ENCODE measurements around the gene SH2D5.
A peak's percentile ranks its signal among the peaks of the same experiment; 100 is the strongest.
"Not testable (repeated sequence)": the region's sequence is repeated elsewhere in the genome, so short reads cannot be mapped to it uniquely, and the experiment has no call there.

The SH2D5 gene

DNA sequence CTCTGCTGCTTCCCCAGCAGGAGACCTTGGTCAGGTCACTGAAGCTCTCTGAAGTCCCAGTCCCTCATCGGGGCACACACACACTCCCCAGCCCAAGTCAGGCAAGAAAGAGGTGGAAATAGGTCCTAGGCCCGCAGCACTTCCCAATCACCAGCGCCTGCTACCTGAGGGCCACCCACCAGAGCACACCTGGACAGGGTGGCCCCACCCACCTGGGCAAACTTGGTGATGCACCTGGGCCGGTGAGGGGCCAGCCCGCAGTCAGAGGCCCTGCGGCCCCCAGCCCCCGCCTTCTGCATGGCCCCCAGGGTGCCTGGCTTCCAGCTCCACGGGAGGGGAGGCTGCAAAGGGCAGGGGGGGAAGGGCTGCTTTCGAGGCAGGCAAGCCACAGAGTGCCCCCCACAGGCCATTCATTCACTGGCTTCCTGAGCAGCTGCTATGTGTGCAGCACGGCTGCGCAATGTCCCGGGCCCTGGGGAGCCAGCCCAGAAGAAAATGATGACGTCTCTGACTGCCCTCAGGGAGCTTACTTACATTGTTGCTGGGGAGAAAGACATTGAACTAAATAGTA is 4.7 kb downstream of the SH2D5 start:
- no peak for DNase-seq

- DNase-seq = no peak
Measured at GRCh38 chr1:20726932-20727745, 5.4 kb downstream of the SH2D5 start.

DNA sequence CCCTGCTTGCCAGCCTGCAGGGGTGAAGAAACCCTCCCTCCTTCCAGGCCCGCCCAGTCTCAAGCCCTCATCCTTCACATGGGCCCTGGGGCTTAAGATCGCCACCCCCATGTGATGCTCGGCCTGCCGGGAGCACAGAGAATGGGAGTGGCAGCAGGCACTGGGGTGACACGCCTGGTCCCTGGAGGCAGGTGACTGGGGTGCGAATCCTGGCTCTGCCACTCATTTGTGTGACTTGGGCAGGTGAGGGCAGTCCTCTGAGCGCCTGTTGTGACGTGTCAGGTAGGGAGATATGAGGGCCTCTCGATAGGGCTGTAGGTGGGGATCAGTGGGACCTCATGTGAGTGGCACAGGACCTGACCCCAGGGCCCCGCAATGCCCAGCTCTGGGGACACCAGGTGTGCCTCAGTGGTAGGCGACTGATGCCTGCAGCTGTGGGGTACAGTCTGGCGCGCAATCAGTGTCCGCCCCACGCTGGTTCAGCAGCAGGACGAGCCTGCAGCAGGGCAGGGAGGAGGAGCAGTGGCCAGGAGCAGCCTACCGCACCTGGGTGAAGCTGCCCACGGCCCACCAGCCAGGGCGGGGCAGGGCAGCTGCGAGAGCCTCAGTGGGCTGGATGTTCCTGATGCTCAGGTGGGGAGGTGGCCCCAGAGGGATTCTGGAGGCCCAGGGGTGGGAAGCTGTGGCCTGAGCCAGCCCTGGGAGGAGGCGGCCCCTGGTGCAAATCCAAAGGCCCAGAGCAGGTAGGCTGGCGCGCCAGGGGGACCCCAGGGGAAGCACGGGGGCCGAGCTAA is 6.2 kb downstream of the SH2D5 start:
- DNase-seq = no peak

DNA sequence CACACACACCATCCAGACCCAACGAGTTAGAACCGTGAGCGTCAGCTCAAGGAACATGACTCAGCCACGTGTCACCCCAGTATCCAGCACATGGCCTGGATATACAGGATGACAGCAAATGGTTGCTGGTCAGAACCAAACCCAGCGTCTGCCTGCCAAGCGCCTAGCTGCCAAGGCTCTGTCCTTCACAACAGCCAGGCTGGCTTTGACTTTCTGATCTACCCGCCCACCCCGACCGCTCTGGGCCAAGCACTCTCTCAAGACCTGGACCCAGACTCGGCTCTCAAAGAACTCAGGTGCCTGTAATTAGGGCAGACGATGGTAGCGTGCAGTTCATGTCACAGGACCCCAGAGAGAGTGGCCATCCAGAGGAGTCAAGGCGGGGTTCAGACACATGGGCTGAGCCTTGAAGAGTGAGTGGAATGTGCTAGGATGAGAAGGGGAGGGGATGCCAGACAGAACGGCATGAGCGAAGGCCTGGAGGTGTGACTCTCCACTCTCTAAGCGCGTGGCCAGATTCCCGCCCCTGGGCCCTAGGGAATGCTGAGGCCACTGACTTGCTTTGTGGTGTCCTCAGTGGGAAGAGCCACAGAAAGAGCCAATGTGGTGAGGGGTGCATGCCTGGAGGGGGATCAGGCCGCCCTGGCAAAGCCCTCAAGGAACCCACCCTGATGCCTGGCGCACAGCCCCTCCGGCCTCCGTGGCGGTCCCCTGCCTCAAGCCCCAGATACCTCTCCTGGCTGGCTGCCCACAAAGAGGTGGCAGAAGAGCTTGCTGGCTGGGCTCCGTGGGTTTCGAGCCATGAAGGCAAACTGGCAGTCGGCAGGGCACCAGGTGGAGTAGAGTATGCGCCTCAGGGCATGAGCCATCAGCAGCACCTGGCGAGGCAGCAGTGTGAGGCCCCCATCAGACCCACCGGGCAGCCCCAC is 7.0 kb downstream of the SH2D5 start:
- DNase-seq = no peak

- DNase-seq = no peak
Measured at GRCh38 chr1:20724364-20725188, 7.9 kb downstream of the SH2D5 start.

DNA sequence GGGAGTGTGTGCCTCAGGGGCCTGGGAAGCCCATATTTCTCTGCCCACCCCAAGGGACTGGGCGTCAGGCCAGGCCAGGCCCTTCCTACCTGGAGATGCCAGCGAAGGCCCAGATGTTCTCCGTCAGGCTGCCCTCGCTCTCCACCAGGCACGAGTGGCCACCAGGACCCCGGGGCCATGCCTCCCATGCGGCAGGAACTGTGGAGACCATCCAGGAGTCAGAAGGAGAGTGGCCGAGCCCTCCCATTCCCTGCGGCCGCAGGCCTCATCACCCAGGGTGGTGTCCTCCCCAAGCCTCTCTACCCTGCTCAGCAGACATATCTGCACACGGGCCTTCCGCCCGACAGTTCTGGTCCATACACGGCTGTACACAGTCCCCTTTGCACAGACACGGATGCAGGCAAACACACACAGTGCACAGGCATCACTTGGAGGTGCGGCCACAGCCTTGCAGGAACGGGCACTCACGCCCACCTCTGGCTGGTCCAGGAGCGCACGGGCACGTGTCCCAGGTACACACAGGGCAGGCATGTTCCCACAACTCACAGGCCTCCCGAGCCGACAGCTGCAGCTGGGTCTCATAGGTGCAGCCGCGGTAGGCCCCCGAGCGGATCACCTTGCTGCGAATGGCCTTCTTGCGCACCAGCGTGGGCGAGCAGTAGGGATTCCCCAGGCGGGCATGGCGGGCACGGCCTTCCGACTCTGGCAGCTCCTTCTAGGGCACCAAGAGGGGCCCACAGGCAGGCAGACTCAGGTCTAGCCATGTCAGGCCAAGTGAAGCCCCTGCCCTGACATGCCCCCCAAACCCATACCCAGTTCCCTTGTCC is 8.8 kb downstream of the SH2D5 start:
- DNase-seq = no peak

DNA sequence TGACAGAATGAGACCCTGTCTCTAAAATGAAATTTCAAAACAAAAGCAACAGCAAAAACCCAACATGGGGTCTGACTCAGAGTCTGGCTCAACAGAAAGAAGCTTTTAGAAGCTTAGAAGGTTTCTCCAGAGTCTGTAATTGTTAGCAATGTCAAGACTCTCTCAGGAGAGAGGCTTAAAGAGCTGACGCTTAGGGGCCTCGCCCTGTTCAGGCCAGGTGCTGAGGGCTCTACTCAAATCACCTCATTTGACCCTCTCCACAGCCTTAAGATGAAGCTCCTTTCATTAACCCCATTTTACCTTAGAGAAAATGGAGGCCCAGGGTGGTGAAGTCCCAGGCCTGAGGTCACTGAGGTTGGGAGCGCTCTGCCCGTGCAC is 9.4 kb downstream of the SH2D5 start:
- DNase-seq = no peak

DNA sequence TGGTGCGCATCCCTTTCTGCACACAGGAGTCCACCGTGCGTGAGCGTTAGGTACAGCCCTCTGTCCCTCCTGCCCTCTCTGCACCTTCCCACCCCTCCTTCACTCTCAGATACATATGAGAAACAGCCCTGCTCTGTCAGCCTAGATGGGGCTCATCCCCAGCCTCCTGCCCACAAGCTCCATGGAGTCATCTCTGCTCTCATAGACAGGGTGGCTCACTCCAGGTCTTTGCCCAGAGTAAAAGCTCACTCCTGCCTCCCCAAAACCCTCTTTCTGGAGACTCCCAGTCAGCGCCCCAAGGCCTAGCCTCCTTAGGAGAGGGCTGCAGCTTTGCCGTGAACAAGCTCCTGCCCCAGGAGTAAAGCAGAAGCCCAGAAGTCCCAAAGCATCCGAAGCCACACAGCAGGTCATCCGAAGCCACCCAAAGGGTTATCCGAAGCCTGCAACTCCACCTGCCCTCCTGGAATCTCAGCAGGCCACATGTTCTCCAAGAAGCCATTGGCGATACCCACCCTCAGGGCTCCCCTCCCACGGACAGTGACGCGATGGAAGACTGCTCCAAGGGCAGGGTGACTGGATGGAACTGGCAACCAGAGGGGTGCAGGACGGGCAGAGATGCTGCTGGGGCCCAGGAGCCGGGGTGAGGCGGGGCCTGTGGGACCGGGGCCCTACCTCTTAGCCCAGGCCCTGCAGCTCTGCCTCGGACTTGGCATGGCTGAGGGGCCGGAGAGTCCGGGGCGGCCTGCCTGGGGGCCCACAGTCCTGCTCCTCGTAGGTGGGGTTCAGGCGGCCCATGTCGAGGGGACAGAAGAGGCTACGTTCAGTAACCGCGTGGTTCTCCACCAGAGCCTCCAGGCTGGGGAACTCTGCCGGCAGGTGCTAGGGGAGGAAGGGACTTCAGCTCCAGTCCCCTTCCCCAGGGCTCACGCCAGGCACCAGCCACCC is 11.1 kb downstream of the SH2D5 start:
- DNase-seq = no peak

- DNase-seq = no peak
Measured at GRCh38 chr1:20720631-20721091, 11.8 kb downstream of the SH2D5 start.

GRCh38 chr1:20719871-20720620 is 12.5 kb downstream of the SH2D5 start:
- DNase-seq = no peak

DNA sequence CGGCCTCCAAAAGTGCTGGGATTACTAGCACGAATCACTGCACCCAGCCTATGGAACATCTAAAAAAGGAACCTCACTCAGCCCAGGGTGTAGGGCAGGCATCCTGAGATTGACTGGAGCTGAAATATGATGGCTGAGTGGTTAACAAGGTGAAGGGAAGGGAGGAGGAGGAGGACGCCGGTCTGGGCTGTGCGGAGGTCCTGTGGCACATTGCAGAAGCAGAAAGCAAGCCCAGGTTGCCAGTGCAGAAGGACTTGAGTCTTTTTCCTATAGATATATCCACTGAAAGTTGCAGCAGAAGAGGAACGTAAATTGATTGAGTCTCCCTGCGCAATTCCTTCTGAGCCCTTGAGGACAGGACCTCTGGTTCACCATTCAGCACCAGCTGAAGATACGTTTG is 13.2 kb downstream of the SH2D5 start:
- DNase-seq = no peak

DNA sequence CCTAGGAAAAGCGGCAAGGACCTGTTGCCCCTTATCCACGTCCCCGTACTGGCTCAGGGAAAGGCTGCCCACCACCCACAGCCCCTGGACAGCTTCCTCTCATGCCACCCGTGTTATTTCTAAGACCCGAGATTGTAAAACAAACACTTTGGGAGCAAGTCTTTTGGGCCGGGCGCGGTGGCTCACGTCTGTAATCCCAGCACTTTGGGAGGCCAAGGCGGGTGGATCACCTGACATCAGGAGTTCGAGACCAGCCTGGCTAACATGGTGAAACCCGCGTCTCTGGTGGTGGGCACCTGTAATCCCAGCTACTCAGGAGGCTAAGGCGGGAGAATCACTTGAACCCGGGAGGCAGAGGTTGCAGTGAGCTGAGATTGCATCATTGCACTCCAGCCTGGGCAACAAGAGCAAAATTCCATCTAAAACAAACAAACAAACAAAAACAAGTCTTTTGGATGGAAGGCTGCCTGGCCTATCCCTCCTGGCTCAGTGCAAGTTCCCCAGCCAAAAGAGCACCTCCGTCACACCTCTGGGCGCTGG is 14.1 kb downstream of the SH2D5 start:
- DNase-seq = not testable (repeated sequence)

DNA sequence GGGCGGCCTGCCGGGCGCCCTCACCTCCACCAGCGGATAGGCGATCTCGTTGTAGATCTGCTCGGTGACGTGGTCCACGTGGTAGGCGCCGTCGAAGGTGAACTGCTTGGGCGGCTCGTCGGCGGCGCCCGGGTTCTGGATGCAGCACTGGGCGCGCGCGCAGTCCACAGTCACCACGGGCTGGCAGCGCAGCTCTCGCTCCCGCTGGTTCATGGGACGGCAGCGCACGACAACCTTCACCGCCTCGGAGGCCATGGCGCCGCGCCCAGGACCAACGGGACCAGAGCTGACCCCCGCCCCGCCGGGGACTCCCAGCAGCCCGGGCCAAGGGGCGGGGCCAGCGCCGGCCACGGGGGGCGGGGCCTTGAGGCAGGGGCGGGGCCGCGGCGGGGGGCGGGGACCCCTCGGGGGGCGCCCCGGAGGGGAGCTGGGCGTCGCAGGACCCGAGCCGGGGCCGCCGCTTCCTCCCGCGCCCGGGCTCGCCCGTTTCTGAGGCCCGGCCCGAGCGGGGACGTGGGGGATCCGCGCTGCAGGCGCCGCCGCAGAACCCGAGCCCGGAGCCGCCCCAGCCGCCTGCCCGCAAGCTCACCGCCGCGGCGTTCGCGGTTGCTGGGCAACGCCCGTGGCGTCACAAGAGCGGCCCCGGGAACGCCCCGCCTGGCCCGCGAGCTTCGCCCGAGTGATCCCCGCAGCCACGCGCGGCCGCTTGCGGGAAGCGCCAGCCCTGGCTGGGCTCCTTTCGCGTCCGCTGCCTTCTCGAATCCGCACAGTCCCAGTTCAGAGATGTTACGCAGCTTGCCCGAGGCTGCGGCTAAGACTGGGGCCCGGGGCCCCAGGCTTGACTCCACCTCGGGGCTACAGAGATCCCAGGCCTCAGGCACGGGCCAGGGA is 14.8 kb downstream of the SH2D5 start, which contains the start of gene KIF17:
TSS of gene KIF17 (minus strand) at position 556 of the 891 bp plus-strand sequence. CDS start at position 255, 301 bp downstream.
- peak; percentile 69 for DNase-seq

- DNase-seq = no peak
Measured at GRCh38 chr1:20716232-20716631, 16.3 kb downstream of the SH2D5 start.

DNA sequence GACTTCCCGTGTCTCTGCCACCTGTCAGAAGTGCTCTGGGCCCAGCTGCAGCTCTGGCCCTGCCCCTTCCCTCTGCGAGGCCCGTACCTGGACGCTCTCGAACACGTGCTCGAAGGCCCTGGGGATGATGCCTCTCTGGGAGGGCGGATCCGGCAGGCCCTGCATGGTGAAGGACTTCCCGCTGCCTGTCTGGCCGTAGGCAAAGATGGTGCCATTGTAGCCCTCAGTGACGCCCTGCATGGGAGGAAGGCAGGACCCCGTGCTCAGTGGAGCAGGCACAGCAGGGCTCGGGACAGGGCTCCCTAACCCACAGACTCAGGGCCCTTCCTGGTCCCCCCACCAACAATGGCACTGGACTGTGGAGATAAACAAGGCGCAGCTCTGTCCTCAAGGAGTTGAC is 17.1 kb downstream of the SH2D5 start:
- no peak for DNase-seq

DNA sequence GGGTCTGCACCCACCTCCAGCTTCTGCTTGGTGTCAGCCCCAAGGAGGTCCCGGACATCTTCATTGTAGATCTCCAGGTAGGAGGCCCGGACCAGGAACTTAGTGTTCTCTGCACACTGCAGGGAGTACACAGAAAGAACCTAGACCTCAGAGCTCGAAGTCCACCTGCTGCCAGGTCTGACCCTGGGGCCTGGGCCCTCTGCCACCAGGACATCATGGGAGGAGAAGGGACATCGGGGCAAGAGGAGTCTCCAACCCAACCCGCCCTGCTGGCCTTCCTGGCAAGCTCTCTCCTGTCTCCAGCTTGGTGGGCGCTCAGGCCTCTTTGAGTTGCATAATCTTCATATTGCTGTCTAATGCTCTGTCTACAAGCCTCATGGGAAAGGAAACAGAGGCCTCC is 19.1 kb downstream of the SH2D5 start:
- no peak for DNase-seq

- DNase-seq = no peak
Measured at GRCh38 chr1:20712215-20712577, 20.3 kb downstream of the SH2D5 start.
